Measurements from ENCODE around the gene ICA1L.
A peak's percentile ranks its signal among the peaks of the same experiment; 100 is the strongest.

Gene ICA1L

DNA sequence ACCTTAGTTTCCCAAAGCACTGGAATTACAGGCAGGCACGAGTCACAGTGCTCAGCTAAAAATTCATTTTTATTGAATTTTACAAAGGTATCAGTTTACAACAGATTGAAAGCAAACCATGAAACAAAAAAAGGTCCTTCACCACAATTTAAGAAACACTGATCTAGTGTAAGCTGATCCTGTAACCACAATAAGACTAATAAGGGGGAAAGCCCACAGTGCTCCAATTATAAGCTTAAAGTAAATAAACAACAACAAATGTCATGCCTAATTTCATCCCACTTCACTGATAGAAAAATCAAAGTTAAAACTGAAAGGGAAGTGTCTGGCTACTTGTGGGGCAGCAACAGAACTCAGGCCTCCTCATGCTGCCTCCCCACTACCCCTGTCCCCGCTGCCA, 49.2 kb downstream of the ICA1L start (continued):
- TF ChIP-seq ZNF223 (tag by site-specific recombination; IDR thresholded peaks at IDR 0.05), result no peak
- TF ChIP-seq ZNF610 (tag by site-specific recombination; IDR thresholded peaks at IDR 0.05; ENCODE audit: borderline replicate concordance), result no peak
- no peak for TF ChIP-seq ZNF280C (tag by site-specific recombination; IDR thresholded peaks at IDR 0.05)
- TF ChIP-seq SP2 (tag by site-specific recombination; IDR thresholded peaks at IDR 0.05), result peak; percentile 31; the same call in 1 of the 2 replicates
- TF ChIP-seq ZNF660 (tag by site-specific recombination; IDR thresholded peaks at IDR 0.05), result no peak
- peak; percentile 99 for TF ChIP-seq GFI1B (tag by site-specific recombination; IDR thresholded peaks at IDR 0.05)
- peak; percentile 90 for TF ChIP-seq ZNF362 (tag by site-specific recombination; IDR thresholded peaks at IDR 0.05)
- TF ChIP-seq ZNF776 (tag by site-specific recombination; IDR thresholded peaks at IDR 0.05; ENCODE audit: borderline replicate concordance), result no peak
- peak; percentile 80; the same call in 1 of the 2 replicates for TF ChIP-seq ZNF391 (tag by site-specific recombination; IDR thresholded peaks at IDR 0.05; ENCODE audit: borderline replicate concordance, low read depth)
- TF ChIP-seq MYNN (tag by site-specific recombination; IDR thresholded peaks at IDR 0.05; ENCODE audit: borderline replicate concordance), result no peak
- TF ChIP-seq ZEB2 (tag by site-specific recombination; IDR thresholded peaks at IDR 0.05), result peak; percentile 61; the same call in 1 of the 2 replicates
- TF ChIP-seq ZNF211 (tag by site-specific recombination; IDR thresholded peaks at IDR 0.05; ENCODE audit: low read depth), result no peak
- TF ChIP-seq ZNF560 (tag by site-specific recombination; IDR thresholded peaks at IDR 0.05; ENCODE audit: borderline replicate concordance), result no peak
- no peak for TF ChIP-seq KLF17 (tag by site-specific recombination; IDR thresholded peaks at IDR 0.05)
- TF ChIP-seq ZNF394 (tag by site-specific recombination; IDR thresholded peaks at IDR 0.05; ENCODE audit: borderline replicate concordance), result 0 out of 2 replicates have a peak, but pooled peaks have one; percentile 20
- no peak; the same call in 1 of the 2 replicates for TF ChIP-seq GLI2 (tag by site-specific recombination; IDR thresholded peaks at IDR 0.05; ENCODE audit: borderline replicate concordance, low read depth)
- no peak for TF ChIP-seq ZNF548 (tag by site-specific recombination; IDR thresholded peaks at IDR 0.05)
- TF ChIP-seq, protein P1, sequence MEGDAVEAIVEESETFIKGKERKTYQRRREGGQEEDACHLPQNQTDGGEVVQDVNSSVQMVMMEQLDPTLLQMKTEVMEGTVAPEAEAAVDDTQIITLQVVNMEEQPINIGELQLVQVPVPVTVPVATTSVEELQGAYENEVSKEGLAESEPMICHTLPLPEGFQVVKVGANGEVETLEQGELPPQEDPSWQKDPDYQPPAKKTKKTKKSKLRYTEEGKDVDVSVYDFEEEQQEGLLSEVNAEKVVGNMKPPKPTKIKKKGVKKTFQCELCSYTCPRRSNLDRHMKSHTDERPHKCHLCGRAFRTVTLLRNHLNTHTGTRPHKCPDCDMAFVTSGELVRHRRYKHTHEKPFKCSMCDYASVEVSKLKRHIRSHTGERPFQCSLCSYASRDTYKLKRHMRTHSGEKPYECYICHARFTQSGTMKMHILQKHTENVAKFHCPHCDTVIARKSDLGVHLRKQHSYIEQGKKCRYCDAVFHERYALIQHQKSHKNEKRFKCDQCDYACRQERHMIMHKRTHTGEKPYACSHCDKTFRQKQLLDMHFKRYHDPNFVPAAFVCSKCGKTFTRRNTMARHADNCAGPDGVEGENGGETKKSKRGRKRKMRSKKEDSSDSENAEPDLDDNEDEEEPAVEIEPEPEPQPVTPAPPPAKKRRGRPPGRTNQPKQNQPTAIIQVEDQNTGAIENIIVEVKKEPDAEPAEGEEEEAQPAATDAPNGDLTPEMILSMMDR (tag by site-specific recombination; IDR thresholded peaks at IDR 0.05), result no peak
- peak; percentile 62 for TF ChIP-seq ZNF629 (tag by site-specific recombination; IDR thresholded peaks at IDR 0.05)
- TF ChIP-seq ZFP41 (tag by site-specific recombination; IDR thresholded peaks at IDR 0.05; ENCODE audit: borderline replicate concordance), result no peak
- TF ChIP-seq KLF1 (tag by site-specific recombination; IDR thresholded peaks at IDR 0.05), result 0 out of 2 replicates have a peak, but pooled peaks have one; percentile 28
- no peak for TF ChIP-seq ZNF202 (tag by site-specific recombination; IDR thresholded peaks at IDR 0.05; ENCODE audit: borderline replicate concordance)
- peak; percentile 32; the same call in 1 of the 2 replicates for TF ChIP-seq ZNF449 (tag by site-specific recombination; IDR thresholded peaks at IDR 0.05)
- TF ChIP-seq ZFP37 (tag by site-specific recombination; IDR thresholded peaks at IDR 0.05), result no peak
- TF ChIP-seq ZNF626 (tag by site-specific recombination; IDR thresholded peaks at IDR 0.05), result no peak
- no peak for TF ChIP-seq ZNF624 (tag by site-specific recombination; IDR thresholded peaks at IDR 0.05)
- TF ChIP-seq ZSCAN23 (tag by site-specific recombination; IDR thresholded peaks at IDR 0.05), result peak; percentile 84
- no peak for TF ChIP-seq ZNF518A (tag by site-specific recombination; conservative IDR thresholded peaks at IDR 0.05; ENCODE audit: low read depth)

Data from HEK293 (cell line).